IMR-90 (cell line): ENCODE measurements around the gene PPOX. TPM values are rescaled to one million over a fixed set of nuclear protein-coding genes. Genes with fewer than 3 reads are reported as not detected.

Experiments
- ATAC-seq: fragments of 200-7000 bp; cut with Tn5 transposase; 2 replicates; pipeline ENCODE4 v1.9.1; 2020; ENCODE audit warnings: low read depth, mild to moderate bottlenecking, moderate library complexity
- BruUV-seq: library from RNA; stranded (reverse); fragments of 400-500 nt; replicated peaks from 2 replicates; lab custom pipeline; 2021; lab: Mats Ljungman, UMichigan
- CTCF ChIA-PET: fragments of 300-600 bp; formaldehyde crosslinking; extraction: SDS; loops from one replicate; lab custom pipeline; 2021; ENCODE audit warnings: antibody characterized with exemption; lab: Yijun Ruan, JAX
- POLR2A ChIA-PET: fragments of 300-600 bp; sonication (Branson Sonifier 250); formaldehyde crosslinking; loops from one replicate; lab custom pipeline; 2022; ENCODE audit warnings: antibody characterized with exemption; ENCODE audit not compliant: unreplicated experiment; lab: Charles Lee
- DNase-seq: peaks from one replicate; pipeline ENCODE4 v3.0.0; 2013
- H2AFZ ChIP-seq: replicated peaks from 2 replicates; pipeline ENCODE3; 2013; ENCODE audit warnings: low read length, mild to moderate bottlenecking; ENCODE audit not compliant: poor library complexity
- H2AK5ac ChIP-seq: 2 replicates; pipeline ENCODE4 v1.6.1; 2013; ENCODE audit warnings: low read depth, low read length, inconsistent platforms
- H2AK9ac ChIP-seq: replicated peaks from 2 replicates; pipeline ENCODE3; 2013; ENCODE audit warnings: mild to moderate bottlenecking, low read depth, low read length, moderate library complexity; ENCODE audit not compliant: poor library complexity
- H2BK120ac ChIP-seq: 2 replicates; pipeline ENCODE4 v1.6.1; 2013; ENCODE audit warnings: low read depth, low read length, inconsistent platforms
- H2BK15ac ChIP-seq: 3 replicates; pipeline ENCODE4 v1.6.1; 2013; ENCODE audit warnings: low read depth, low read length, inconsistent platforms
- H2BK20ac ChIP-seq: 2 replicates; pipeline ENCODE4 v1.6.1; 2013; ENCODE audit warnings: low read depth, mild to moderate bottlenecking, inconsistent platforms, low read length, moderate library complexity
- H2BK5ac ChIP-seq: 2 replicates; pipeline ENCODE4 v1.6.1; 2013; ENCODE audit warnings: mild to moderate bottlenecking, low read depth, low read length, inconsistent platforms; ENCODE audit not compliant: poor library complexity, severe bottlenecking
- H3K14ac ChIP-seq: replicated peaks from 2 replicates; pipeline ENCODE4 v1.6.1; 2013; ENCODE audit warnings: low read depth, low read length, inconsistent platforms
- H3K18ac ChIP-seq: 2 replicates; pipeline ENCODE4 v1.6.1; 2013; ENCODE audit warnings: low read depth, low read length, control low read depth
- H3K23ac ChIP-seq: 2 replicates; pipeline ENCODE4 v1.6.1; 2013; ENCODE audit warnings: low read depth, low read length, inconsistent platforms
- H3K27ac ChIP-seq: 2 replicates; pipeline ENCODE4 v1.5.1; 2013; ENCODE audit warnings: mild to moderate bottlenecking, control low read depth, low read length; ENCODE audit not compliant: insufficient read depth
- H3K27me3 ChIP-seq: 2 replicates; pipeline ENCODE4 v1.6.1; 2013; ENCODE audit warnings: low read length; ENCODE audit not compliant: control insufficient read depth, insufficient read depth
- H3K36me3 ChIP-seq: 2 replicates; pipeline ENCODE4 v1.6.1; 2013; ENCODE audit warnings: low read length, mixed read lengths; ENCODE audit not compliant: control insufficient read depth, insufficient read depth
- H3K4ac ChIP-seq: 2 replicates; pipeline ENCODE4 v1.6.1; 2013; ENCODE audit warnings: low read depth, low read length, inconsistent platforms
- H3K4me1 ChIP-seq: 2 replicates; pipeline ENCODE4 v1.6.1; 2013; ENCODE audit warnings: low read length, mixed read lengths; ENCODE audit not compliant: control insufficient read depth, insufficient read depth
- H3K4me2 ChIP-seq: 2 replicates; pipeline ENCODE4 v1.6.1; 2013; ENCODE audit warnings: low read depth, mild to moderate bottlenecking, control low read depth, low read length, moderate library complexity
- H3K4me3 ChIP-seq: 2 replicates; pipeline ENCODE4 v1.5.1; 2013; ENCODE audit warnings: low read depth, mild to moderate bottlenecking, control low read depth, low read length, moderate library complexity; ENCODE audit not compliant: insufficient read depth
- H3K56ac ChIP-seq: 2 replicates; pipeline ENCODE4 v1.6.1; 2013; ENCODE audit warnings: low read length, inconsistent platforms; ENCODE audit not compliant: insufficient read depth; ENCODE audit errors: extremely low read depth
- H3K79me1 ChIP-seq, 2 experiments: 2 replicates each; pipeline ENCODE4 v1.6.1; 2013; ENCODE audit warnings: low read length in 2 of 2, inconsistent platforms in 1 of 2, low read depth in 1 of 2
- H3K9ac ChIP-seq: 2 replicates; pipeline ENCODE4 v1.6.1; 2013; ENCODE audit warnings: low read depth, low read length, control low read depth
- H3K9me1 ChIP-seq: 2 replicates; pipeline ENCODE4 v1.6.1; 2013; ENCODE audit warnings: low read length, inconsistent platforms; ENCODE audit not compliant: insufficient read depth
- H3K9me3 ChIP-seq: 2 replicates; pipeline ENCODE4 v1.6.1; 2013; ENCODE audit warnings: low read length; ENCODE audit not compliant: control insufficient read depth, insufficient read depth
- H4K20me1 ChIP-seq: 2 replicates; pipeline ENCODE4 v1.6.1; 2013; ENCODE audit warnings: low read length, inconsistent platforms; ENCODE audit not compliant: insufficient read depth
- H4K5ac ChIP-seq: 2 replicates; pipeline ENCODE4 v1.6.1; 2013; ENCODE audit warnings: mild to moderate bottlenecking, low read depth, low read length, control low read depth
- H4K8ac ChIP-seq, 2 experiments: 2 replicates each; pipeline ENCODE4 v1.6.1; 2013; ENCODE audit warnings: low read depth in 2 of 2, low read length in 2 of 2, control low read depth in 1 of 2, inconsistent platforms in 1 of 2
- H4K91ac ChIP-seq: 2 replicates; pipeline ENCODE4 v1.6.1; 2013; ENCODE audit warnings: low read depth, low read length, inconsistent platforms; ENCODE audit not compliant: insufficient read depth
- BHLHE40 ChIP-seq: fragments of 150-350 bp; IDR thresholded peaks from 2 replicates; pipeline ENCODE4 v1.6.1; 2016; ENCODE audit warnings: mild to moderate bottlenecking, low read depth, low read length
- CEBPB ChIP-seq: IDR thresholded peaks from 2 replicates; pipeline ENCODE4 v1.6.1; 2012; ENCODE audit warnings: low read depth, low read length, improper control_type of control experiment
- CHD1 ChIP-seq: IDR thresholded peaks from 2 replicates; pipeline ENCODE4 v1.6.1; 2012; ENCODE audit warnings: low read depth, low read length, improper control_type of control experiment
- FOS ChIP-seq: fragments of 150-350 bp; IDR thresholded peaks from 2 replicates; pipeline ENCODE4 v1.6.1; 2016; ENCODE audit warnings: low read depth, low read length
- MAFK ChIP-seq: IDR thresholded peaks from 2 replicates; pipeline ENCODE4 v1.6.1; 2012; ENCODE audit warnings: low read depth, low read length, improper control_type of control experiment
- MAZ ChIP-seq: IDR thresholded peaks from 2 replicates; pipeline ENCODE4 v1.6.1; 2012; ENCODE audit warnings: low read depth, mild to moderate bottlenecking, low read length, improper control_type of control experiment, moderate library complexity, borderline replicate concordance
- MXI1 ChIP-seq: IDR thresholded peaks from 2 replicates; pipeline ENCODE4 v1.6.1; 2012; ENCODE audit warnings: low read depth, mild to moderate bottlenecking, low read length, moderate library complexity, borderline replicate concordance
- NFE2L2 ChIP-seq: fragments of 150-350 bp; IDR thresholded peaks from 2 replicates; pipeline ENCODE4 v1.6.1; 2016; ENCODE audit warnings: low read depth, mild to moderate bottlenecking, low read length
- POLR2A ChIP-seq: IDR thresholded peaks from 2 replicates; pipeline ENCODE4 v1.6.1; 2012; ENCODE audit warnings: mild to moderate bottlenecking, low read depth, low read length
- RAD21 ChIP-seq: IDR thresholded peaks from 2 replicates; pipeline ENCODE4 v1.6.1; 2012; ENCODE audit warnings: low read length, improper control_type of control experiment
- RCOR1 ChIP-seq: IDR thresholded peaks from 2 replicates; pipeline ENCODE4 v1.6.1; 2012; ENCODE audit warnings: mild to moderate bottlenecking, low read length, improper control_type of control experiment; ENCODE audit not compliant: insufficient replicate concordance
- SMC3 ChIP-seq: fragments of 150-350 bp; IDR thresholded peaks from 2 replicates; pipeline ENCODE4 v1.6.1; 2016; ENCODE audit warnings: low read depth, mild to moderate bottlenecking, antibody characterized with exemption, low read length, moderate library complexity
- WGBS, 2 experiments: methylation state at CpG; one replicate each; pipeline versions ENCODE4 v1.1.5 to v1.1.7; 2013; ENCODE audit warnings: missing lambda C conversion rate in 2 of 2; ENCODE audit not compliant: insufficient read length in 1 of 2; ENCODE audit errors: extremely low coverage in 2 of 2; 5-methylcytosine and 5-hydroxymethylcytosine counted together
- dilution Hi-C: fragments of 300-500 bp; cut with HindIII; formaldehyde crosslinking; loops from one replicate; pipeline ENCODE4 v1.14.3; 2018; ENCODE audit warnings: low sequenced_read_pairs; ENCODE audit not compliant: unreplicated experiment
- in situ Hi-C: fragments of 300-500 bp; cut with MboI; formaldehyde crosslinking; loops from 3 replicates; pipeline ENCODE4 v1.14.3; 2019; ENCODE audit warnings: low sequenced_read_pairs, inconsistent platforms, mixed read lengths
- intact Hi-C: fragments of 100-400 bp; cut with micrococcal nuclease; formaldehyde crosslinking; loops from 2 replicates; pipeline ENCODE4 v1.10.0; 2022
- polyA plus RNA-seq, 3 experiments: library from polyadenylated mRNA; depleted of rRNA; stranded (reverse); fragments of >200 nt; gene quantifications; 2 replicates each; pipeline ENCODE4 v1.2.3, GENCODE V29; 2012; ENCODE audit warnings: low replicate concordance in 1 of 3
- total RNA-seq: library from RNA; depleted of rRNA; stranded (reverse); fragments of >200 nt; gene quantifications from 2 replicates; pipeline ENCODE4 v1.2.3, GENCODE V29; 2012
- TF ChIP-seq, protein P1 (sequence below): conservative IDR thresholded peaks from 2 replicates; pipeline ENCODE4 v1.5.1; 2012; ENCODE audit warnings: mild to moderate bottlenecking, low read depth, low read length, improper control_type of control experiment
- TF ChIP-seq, protein P2 (sequence below): fragments of 150-350 bp; IDR thresholded peaks from 2 replicates; pipeline ENCODE4 v1.6.1; 2016; ENCODE audit warnings: low read depth, mild to moderate bottlenecking, low read length, moderate library complexity, borderline replicate concordance
- TF ChIP-seq, protein P3 (sequence below): fragments of 150-350 bp; IDR thresholded peaks from 2 replicates; pipeline ENCODE4 v1.6.1; 2017; ENCODE audit warnings: mild to moderate bottlenecking, antibody characterized with exemption, low read length, low read depth

Gene PPOX
- total and polyA plus RNA-seq, 2 of the 4 experiments (the other 2 are of a cell fraction) = 6.1 to 14.3 TPM

DNA sequence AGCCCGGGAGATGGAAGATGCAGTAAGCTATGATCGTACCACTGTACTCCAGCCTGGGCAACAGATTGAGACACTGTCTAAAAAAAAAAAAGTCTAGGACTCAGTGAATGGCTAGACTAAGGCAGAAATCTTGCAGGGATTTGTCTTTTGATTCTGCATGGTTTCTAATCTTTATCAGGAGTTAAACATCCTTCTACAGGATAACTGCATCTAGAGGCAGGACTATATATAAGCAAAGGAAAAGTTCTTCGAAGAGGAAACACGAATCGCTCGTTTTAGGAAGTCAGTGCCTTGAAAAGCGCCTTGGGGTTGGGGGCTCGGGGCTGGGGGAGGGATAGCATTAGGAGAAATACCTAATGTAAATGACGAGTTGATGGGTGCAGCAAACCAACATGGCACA lies 13.1 kb upstream of the PPOX start:
- peaks cover 8% of the 10 kb centered on the region for H3K36me3 ChIP-seq
- H4K8ac ChIP-seq = peak overlapping the region; percentile 63 to 100
- H3K4me1 ChIP-seq = no peaks in the 10 kb centered on the region
- DNase-seq = no peak
- peaks cover 9% of the 10 kb centered on the region for H3K9me1 ChIP-seq
- H3K4me2 ChIP-seq = peak overlapping the region; percentile 90; the same call in 1 of the 2 replicates
- WGBS, 2 experiments = no CpG with 5 or more reads among the region's 9 CpGs
- intact Hi-C loops (no loop called here), dilution Hi-C loops (no loop called here), in situ Hi-C loops (no loop called here)
- CTCF ChIA-PET = interaction anchor here (0.7 kb wide), 1 partner anchor 1858 kb away, joined by 3 read pairs; no protein-coding TSS in a partner anchor
- no peak overlapping the region for H2BK120ac ChIP-seq
- no peak overlapping the region for H2AFZ ChIP-seq
- ATAC-seq = peak; percentile 30; the same call in 1 of the 2 replicates
- no peaks in the 10 kb centered on the region for H4K20me1 ChIP-seq
- peak overlapping the region; percentile 97 for H2BK5ac ChIP-seq
- H2AK9ac ChIP-seq = no peak overlapping the region
- 0 out of 2 replicates have a peak overlapping the region, but pooled peaks have one; percentile 24 for H3K56ac ChIP-seq
- no peaks in the 10 kb centered on the region for H3K27me3 ChIP-seq
- H3K9ac ChIP-seq = peak overlapping the region; percentile 99; the same call in 1 of the 2 replicates
- no peak for TF ChIP-seq MAFK
- no peak for TF ChIP-seq CHD1
- TF ChIP-seq, protein P1, sequence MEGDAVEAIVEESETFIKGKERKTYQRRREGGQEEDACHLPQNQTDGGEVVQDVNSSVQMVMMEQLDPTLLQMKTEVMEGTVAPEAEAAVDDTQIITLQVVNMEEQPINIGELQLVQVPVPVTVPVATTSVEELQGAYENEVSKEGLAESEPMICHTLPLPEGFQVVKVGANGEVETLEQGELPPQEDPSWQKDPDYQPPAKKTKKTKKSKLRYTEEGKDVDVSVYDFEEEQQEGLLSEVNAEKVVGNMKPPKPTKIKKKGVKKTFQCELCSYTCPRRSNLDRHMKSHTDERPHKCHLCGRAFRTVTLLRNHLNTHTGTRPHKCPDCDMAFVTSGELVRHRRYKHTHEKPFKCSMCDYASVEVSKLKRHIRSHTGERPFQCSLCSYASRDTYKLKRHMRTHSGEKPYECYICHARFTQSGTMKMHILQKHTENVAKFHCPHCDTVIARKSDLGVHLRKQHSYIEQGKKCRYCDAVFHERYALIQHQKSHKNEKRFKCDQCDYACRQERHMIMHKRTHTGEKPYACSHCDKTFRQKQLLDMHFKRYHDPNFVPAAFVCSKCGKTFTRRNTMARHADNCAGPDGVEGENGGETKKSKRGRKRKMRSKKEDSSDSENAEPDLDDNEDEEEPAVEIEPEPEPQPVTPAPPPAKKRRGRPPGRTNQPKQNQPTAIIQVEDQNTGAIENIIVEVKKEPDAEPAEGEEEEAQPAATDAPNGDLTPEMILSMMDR = no peak
- TF ChIP-seq RCOR1 = no peak
- no peak for TF ChIP-seq MXI1
- TF ChIP-seq CEBPB = no peak
- TF ChIP-seq RAD21 = no peak
- TF ChIP-seq FOS = no peak
- TF ChIP-seq, protein P2, sequence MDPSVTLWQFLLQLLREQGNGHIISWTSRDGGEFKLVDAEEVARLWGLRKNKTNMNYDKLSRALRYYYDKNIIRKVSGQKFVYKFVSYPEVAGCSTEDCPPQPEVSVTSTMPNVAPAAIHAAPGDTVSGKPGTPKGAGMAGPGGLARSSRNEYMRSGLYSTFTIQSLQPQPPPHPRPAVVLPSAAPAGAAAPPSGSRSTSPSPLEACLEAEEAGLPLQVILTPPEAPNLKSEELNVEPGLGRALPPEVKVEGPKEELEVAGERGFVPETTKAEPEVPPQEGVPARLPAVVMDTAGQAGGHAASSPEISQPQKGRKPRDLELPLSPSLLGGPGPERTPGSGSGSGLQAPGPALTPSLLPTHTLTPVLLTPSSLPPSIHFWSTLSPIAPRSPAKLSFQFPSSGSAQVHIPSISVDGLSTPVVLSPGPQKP = no peak
- no peak for TF ChIP-seq MAZ
- TF ChIP-seq BHLHE40 = no peak
- TF ChIP-seq, protein P3, sequence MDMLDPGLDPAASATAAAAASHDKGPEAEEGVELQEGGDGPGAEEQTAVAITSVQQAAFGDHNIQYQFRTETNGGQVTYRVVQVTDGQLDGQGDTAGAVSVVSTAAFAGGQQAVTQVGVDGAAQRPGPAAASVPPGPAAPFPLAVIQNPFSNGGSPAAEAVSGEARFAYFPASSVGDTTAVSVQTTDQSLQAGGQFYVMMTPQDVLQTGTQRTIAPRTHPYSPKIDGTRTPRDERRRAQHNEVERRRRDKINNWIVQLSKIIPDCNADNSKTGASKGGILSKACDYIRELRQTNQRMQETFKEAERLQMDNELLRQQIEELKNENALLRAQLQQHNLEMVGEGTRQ = no peak
- no peak for TF ChIP-seq NFE2L2
- TF ChIP-seq POLR2A = no peak
- no peak for TF ChIP-seq SMC3
- peak overlapping the region; percentile 67 for H3K4ac ChIP-seq
- H3K14ac ChIP-seq = peak overlapping the region; percentile 100; the same call in 1 of the 2 replicates
- H4K91ac ChIP-seq = peak overlapping the region; percentile 33; the same call in 1 of the 2 replicates
- no peak overlapping the region for H3K18ac ChIP-seq
- H3K9me3 ChIP-seq = no peaks in the 10 kb centered on the region
- peak overlapping the region; percentile 43; the same call in 1 of the 2 replicates for H2AK5ac ChIP-seq
- no peak overlapping the region for H2BK20ac ChIP-seq
- H3K4me3 ChIP-seq = peak overlapping the region; percentile 76
- peak overlapping the region; percentile 26 for H4K5ac ChIP-seq
- peaks cover 10 to 21% of the 10 kb centered on the region in 2 experiments; a peak in 3 of 4 replicates for H3K79me1 ChIP-seq
- POLR2A ChIA-PET = interaction anchor here (0.6 to 1.3 kb wide), 2 partner anchors 12 to 73 kb away, joined by 3 to 5 read pairs; partner anchors contain the start of gene TOMM40L
- 0 out of 2 replicates have a peak overlapping the region, but pooled peaks have one; percentile 52 for H3K23ac ChIP-seq
- no TSS peak for BruUV-seq
- H3K27ac ChIP-seq = no peak overlapping the region
- H2BK15ac ChIP-seq = no peak overlapping the region
